Inflammatory macrophage (primary cell): Measurements from ENCODE around the gene PDIA4.
"Not testable (repeated sequence)": the region's sequence is repeated elsewhere in the genome, so short reads cannot be mapped to it uniquely, and the experiment has no call there.

Experiments used
- DNase-seq, 2 donors: peaks; one replicate each; pipeline ENCODE4 v3.0.0-alpha.2; 2020 to 2022
- total RNA-seq, 18 experiments: gene quantifications; one replicate each; lab custom pipeline; 2026; ENCODE audit warnings: mixed read lengths in 6 of 18, inconsistent platforms in 2 of 18; lab: John Stamatoyannopoulos, UW

Gene PDIA4, protein sequence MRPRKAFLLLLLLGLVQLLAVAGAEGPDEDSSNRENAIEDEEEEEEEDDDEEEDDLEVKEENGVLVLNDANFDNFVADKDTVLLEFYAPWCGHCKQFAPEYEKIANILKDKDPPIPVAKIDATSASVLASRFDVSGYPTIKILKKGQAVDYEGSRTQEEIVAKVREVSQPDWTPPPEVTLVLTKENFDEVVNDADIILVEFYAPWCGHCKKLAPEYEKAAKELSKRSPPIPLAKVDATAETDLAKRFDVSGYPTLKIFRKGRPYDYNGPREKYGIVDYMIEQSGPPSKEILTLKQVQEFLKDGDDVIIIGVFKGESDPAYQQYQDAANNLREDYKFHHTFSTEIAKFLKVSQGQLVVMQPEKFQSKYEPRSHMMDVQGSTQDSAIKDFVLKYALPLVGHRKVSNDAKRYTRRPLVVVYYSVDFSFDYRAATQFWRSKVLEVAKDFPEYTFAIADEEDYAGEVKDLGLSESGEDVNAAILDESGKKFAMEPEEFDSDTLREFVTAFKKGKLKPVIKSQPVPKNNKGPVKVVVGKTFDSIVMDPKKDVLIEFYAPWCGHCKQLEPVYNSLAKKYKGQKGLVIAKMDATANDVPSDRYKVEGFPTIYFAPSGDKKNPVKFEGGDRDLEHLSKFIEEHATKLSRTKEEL
- total RNA-seq, result 169 to 469 (median 314) reads per million in 18 experiments

DNA sequence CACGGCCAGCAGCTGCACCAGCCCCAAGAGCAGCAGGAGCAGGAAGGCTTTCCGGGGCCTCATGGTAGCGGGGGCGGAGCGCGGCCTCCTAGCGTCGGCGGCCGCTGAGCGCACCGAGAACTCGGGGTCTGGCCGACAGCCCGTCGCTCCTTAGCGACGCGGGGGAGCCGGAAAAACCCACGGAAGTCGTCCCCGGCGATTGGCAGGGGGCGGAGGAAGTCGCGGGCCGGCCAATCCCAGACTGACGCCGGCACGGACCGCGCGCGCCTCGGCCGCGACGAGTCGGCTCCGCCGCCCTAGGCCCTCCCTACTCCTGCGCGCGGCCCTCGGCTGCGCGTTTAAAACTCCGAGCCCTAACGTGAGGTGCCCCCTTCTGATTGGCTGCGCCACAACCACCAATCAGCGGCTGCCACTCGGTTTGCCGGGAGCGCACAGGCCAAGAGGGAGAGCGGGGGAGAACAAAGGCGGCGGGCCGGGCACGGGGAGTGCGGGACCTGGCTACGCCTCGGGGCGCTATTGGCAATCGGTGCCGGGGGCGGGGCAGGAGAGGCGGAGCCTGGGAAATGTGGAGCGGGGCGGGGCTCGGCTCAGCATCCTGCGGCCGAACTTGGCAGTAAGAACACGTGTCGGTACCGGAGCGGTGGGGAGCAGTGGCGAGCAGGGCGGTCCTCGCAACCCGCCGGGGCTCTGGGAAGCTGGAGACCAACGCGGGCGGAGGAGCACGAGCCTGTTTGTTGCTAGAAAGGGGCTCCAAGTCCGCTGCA is at the start of gene PDIA4:
Gene PDIA4, minus strand, starts transcription at position 160 of the 764 bp plus-strand sequence. Its CDS starts 97 bp downstream, at position 63.
- peak; percentile 100 for DNase-seq

DNA sequence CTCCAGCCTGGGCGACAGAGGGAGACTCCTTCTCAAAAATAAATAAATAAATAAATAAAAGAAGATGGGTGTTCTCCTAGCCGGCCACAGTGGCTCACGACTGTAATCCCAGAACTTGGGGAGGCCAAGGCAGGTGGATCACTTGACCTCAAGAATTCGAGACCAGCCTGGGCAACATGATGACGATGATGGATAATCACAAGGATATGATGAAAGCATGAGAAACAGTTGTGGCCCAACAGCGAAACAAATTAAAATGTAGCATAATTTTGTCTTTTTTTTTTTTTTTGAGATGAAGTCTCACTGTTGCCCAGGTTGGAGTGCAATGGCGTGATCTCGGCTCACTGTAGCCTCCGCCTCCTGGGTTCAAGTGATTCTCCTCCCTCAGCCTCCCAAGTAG is 49.3 kb upstream of the PDIA4 start:
- no peak for DNase-seq

DNA sequence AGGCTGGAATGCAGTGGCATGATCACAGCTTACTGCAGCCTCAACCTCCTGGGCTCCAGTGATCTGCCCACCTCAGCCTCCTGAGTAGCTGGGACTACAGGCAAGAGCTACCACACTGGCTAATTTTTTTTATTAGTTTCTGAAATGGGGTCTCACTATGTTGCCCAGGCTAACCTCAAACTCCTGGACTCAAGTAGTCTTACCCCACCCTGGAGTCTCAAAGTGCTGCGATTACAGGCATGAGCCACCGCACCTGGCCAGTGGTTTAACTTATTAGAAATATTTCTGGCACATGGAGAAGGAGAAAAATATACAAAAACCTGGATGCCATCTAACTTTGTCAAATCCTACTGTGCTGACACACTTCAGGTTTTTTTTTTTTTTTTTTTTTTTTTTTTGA is 47.0 kb upstream of the PDIA4 start:
- DNase-seq, result no peak

DNA sequence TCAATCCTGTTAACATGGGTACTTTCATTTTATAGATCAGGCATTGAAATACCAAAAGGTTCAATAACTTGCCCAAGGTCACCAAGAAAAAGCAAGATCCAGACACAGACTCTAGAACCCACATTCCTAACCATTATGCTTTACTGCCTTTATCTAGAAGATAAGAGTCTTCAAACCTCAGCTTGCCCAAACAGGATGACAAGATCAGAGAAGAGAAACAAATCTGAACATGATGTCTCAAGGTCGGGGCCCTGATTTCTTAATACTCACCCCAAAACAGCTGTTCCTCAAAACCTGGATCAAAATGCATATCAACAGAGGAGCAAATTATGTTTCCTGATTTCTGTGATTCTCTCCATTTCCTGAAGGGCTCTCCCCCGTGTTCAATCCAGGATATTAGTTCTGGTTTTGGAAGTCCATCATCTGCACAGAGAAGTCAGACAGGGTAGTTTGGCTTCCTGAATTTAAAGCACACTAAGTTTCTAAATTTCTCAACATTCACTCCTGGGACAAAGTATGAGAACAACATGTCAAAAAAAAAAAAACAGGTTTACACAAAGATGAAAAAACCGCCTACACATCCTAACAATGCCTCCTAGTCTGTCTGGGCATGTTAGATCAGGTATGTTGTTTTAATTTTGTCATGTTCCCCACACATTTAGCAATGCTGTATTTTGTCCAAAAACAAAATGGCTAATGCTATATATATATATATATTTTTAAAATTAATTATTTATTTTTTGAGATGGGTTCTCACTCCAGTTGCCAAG is 46.0 kb upstream of the PDIA4 start:
- DNase-seq, result peak in 1 of 2 donors; percentile 13

DNA sequence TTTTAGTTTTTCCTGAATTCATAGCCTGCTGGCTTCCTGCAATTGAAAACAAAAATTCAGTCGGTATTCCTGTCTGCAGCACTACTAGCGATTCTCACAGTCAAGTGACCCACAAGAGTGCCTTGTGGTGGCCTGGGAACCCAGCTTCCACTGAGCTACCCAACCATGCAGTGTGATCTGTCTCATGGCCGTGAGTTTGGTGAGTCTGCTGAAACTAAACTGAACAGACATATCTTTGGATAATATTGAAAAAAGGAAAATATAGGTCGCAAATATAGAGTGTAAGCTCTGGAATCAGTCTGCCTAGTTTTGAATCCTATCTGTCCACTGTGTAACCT is 44.1 kb upstream of the PDIA4 start:
- no peak for DNase-seq

DNA sequence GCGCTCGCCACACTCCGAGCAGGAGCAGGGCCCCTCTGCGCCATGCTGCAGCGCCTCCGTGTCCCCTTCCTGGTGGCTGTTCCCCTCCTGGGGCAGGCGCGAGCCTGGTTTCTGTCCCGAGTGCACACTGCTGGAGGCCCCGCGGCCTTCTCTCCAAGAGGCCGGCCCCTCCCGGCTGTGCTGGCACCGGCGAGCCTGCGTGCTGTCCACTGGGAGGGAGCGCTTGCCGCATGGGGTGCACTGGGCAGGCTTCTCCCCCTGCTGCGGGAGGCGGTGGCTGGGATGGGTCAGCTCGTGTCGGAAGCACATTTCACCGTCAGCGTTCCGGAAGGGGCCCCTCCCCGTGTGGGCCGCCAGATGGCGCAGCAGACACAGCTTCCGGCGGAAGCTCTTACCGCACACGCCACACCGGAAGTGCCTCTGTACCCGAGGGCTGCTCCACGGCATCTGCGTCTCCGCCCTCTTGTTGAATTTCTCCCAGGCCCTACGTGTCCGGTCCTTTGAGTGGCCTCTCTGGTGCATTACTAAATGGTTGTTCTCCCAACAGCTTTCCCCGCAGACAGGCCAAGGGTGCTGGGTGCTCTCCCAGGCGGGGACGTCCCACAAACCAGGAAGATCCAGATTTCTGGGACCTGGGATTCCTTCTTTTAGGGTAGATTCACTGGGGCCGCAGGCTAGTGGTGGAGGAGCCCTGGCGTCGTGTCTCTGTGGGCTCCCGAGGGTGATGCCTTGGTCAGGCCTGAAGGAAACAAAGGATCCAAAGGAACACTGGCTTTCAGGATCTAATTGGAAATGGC is 43.5 kb upstream of the PDIA4 start:
- DNase-seq, result peak; percentile 58 to 66

DNA sequence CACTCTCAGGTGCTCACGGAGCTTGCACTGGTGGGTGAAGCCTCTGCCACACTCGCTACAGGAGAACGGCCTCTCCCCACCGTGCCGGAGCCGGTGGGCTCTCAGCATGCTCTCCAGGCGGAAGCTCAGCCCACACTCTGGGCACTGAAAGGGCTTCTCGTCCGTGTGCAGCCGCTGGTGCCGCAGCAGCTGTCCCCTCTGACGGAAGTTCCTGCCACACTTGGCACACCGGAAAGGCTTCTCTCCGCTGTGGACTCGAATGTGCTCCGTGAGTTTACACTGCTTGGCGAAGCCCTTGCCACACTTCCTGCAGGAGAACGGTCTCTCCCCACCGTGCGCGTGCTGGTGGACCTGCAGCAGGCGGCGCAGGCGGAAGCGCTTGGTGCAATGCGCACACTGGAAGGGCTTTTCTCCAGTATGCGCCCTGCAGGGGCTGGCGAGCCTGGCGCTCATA is 42.9 kb upstream of the PDIA4 start:
- DNase-seq, result peak in 1 of 2 donors; percentile 9

DNA sequence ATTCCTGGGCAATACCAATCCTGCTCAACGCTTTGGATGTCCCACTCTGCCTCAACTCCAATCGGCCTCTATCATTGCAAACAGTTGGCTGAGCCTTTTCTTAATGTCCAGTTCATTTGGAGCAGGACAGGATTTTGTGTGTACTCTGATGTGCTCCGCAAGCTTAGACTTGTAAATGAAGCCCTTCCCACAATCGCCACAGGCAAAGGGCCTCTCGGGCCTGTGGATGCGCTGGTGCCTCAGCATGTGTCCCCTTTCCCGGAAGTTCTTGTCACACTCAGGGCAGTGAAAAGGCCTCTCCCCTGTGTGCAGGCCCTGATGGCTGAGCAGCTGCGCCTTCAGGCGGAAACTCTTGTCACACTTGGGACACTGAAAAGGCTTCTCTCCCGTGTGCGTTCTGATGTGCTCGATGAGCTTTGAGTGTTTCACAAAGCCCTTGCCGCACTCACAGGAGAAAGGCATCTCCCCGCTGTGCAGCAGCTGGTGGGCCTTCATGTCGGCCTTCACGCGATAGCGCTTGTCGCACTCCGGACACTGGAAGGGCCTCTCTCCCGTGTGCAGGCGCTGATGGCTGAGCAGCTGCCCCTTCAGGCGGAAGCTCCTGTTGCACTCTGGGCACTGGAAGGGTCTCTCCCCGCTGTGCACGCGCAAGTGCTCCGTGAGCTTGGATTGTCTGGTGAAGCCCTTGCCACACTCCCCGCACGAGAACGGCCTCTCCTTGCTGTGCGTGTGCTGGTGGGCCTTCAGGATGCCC is 42.2 kb upstream of the PDIA4 start:
- no peak for DNase-seq

DNA sequence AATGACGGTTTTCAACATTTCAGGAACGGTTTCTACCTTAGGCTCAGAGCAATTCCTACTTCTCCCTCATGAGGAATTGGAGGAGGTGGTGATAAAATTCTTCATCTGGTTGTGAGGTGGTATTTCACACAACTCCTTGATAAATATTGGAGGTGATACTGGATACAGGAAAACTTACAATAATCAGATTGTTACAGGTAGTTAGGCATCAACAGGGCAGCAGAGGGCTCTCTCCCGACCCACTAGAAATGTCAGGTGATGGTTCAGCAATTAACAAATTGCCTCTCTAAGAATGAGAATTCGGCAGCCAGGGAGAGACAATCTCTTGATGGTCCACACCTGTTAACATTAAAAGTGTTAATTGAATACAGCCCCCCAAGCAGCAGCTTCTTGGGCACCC is 39.6 kb upstream of the PDIA4 start:
- DNase-seq, result no peak

DNA sequence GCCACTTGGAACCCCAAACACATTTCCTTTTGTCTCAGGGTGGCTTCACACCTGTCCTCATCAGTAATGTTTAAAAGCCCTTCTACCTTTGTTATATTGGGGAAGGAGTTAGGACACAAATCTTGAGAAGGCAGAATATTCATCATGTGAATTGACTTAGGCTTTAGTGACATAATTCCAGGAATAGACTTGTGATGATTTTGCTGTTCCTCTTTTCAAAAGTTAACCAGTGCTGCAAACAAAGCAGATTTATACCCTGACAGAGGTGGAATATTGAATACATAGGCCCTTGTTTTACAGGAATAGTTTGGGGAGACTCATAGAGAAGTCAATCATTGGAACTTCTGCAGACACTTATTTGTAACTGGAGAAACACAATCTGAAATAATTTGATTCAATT is 35.2 kb upstream of the PDIA4 start:
- DNase-seq, result peak; percentile 42 to 60

DNA sequence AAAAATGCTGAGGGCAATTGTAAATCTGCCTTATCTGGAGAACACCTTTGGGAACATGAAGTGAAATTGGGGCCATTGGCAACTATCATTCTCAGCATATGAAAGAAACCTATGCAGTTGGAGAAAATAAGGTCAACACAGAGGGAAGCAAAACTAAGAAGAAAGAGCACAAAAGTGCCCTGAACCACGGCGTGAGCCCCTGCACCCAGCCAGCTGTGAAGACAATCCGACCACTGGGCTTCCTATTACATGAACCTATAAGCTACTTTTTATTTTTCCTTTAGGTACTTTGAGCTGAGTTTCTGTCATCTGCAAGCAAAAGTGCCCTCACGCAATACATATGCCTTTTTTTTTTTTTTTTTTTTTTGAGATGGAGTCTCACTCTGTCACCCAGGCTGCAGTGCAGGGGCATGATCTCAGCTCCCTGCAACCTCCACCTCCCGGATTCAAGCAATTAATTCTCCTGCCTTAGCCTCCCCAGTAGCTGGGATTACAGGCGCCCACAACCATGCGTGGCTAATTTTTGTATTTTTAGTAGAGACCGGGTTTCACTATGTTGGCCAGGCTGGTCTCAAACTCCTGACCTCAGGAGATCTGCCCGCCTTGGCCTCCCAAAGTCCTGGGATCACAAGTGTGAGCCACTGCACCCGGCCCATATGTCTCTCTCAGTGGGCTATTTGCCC is 34.1 kb upstream of the PDIA4 start:
- DNase-seq, result not testable (repeated sequence)

DNA sequence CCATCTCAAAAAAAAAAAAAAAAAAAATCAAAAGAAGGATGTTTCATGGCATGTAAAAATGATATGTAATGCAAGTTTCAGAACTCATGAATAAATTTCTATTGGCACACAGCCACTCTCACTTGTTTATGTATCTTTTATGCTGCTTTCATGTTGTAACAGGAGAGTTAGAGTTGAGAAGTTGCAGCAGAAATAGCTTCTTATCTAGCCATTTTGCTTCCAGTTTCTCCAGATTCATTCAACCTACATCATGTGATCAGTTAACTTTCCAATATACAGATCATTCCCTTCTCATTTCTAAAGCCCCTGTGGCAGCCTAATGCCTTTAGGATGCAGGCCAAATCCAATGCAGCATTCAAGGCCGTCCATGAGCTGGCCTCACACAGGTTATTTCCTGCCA is 31.9 kb upstream of the PDIA4 start:
- no peak for DNase-seq

DNA sequence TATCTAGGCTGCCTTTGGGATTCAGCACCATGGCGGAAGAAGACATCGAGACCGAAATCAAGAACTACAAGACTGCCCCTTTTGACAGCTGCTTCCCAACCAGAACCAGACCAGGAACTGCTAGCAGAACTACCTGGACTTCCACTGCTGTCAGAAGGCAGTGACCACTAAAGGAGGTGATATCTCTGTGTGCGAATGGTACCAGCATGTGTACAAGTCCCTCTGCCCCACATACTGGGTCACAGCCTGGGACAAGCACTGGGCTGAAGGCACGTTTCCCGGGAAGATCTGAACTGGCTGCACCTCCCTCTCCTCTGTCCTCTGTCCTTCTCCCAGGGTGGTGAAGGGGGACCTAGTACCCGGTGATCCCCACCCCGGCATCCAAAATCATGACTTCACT is 25.6 kb upstream of the PDIA4 start:
- no peak for DNase-seq

DNA sequence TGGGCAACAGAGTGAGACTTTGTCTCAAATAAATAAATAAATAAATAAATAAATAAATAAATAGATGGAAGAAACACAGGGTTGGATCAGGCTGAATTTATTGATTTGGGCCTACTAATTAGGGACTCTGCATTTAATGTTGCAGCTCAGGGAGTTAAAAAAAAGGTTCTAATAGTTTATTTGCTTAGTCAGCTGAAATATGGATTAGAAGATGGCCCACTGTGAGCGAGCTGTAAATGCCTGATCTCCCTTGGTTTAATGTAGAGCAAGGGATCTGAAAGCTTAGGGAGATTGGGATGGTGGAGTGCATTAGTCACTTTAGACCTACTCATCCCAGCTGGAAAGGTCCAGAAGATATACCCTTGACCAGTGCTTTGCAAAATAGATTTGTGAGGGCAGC is 25.1 kb upstream of the PDIA4 start:
- DNase-seq, result no peak

DNA sequence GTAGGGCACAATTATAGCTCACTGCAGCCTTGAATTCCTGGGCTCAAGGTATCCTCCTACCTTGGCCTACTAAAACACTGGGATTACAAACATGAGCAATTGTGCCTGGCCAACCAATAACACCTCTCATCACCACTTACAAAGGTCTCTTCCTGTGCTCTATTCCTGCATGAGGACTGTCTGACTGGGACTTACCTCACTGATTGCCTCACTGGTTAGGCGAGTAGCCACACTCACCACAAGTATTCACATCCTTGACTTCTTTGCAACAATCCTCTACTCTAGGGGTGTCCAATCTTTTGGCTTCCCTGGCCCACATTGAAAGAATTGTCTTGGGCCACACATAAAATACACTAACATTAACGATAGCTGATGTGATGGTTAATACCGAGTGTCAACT is 22.6 kb upstream of the PDIA4 start:
- no peak for DNase-seq

DNA sequence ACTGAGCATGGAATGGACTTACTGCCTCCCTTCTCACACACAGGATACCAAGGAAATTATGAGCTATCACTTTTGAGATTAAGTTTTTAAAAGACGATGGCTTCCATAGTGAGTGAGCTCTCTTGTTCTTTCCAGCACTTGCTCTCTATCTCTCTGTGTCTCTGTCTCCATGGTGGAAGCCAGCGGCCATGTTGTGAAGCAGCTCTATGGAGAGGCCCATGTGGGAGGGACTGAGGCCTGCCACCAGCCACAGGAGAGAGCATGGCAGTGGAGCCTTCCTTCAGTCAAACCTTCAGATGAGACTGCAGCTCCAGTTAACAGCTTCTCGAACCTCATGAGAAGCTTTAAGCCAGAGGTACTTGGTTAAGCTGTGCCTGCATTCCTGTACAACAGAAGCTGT is 20.5 kb upstream of the PDIA4 start:
- DNase-seq, result no peak

DNA sequence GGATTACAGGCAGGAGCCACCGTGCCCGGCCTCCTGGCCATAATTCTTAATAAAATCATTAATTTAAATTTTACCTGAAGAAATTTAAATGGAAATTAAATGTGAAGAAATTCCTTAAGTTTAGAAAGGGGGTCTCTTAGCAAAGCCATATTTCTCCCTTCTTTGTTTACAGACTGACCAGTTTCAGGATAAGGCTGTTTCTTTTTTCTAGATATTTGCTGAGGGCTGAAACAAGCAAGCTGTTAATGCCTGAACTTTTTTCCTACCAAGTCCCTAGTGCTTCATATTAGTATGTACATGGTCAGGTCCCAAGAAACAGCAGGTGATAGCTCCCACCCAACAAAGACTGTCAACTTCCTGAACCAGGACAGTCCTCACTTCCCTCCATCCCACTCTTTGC is 18.1 kb upstream of the PDIA4 start:
- no peak for DNase-seq

DNA sequence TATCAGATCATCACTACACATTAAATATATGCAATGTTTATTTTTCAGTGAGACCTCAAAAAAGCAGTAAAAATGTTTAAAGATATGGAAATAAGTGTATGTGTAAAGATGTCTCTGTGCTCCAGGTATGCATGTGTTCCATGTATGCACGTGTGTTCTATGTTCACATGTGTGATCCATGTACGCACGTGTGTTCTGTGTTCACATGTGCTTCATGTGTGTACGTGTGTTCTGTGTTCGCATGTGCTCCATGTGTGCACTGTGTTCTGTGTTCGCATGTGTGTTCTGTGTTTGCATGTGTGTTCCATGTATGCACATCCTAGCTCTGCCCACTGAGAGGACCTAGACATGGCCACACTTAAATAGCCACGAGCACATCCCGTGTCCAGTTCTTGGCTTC is 15.6 kb upstream of the PDIA4 start:
- no peak for DNase-seq

DNA sequence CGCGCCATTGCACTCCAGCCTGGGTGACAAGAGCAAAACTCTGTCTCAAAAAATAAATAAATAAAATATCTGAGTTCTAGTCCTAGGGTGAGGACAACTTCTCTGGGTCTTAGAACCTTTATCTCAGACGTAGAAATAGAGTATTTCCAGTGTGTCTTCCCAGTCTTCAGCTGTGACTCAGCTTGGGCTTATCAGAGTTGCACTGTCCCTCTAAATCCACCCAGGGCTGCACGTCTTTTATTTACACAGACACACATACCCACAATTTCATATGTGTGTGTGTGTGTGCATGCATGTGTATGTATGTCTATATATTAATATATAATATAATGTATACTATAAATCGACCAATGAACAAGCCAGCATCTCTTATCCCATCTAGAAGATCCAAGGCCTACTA is 13.0 kb upstream of the PDIA4 start:
- no peak for DNase-seq

DNA sequence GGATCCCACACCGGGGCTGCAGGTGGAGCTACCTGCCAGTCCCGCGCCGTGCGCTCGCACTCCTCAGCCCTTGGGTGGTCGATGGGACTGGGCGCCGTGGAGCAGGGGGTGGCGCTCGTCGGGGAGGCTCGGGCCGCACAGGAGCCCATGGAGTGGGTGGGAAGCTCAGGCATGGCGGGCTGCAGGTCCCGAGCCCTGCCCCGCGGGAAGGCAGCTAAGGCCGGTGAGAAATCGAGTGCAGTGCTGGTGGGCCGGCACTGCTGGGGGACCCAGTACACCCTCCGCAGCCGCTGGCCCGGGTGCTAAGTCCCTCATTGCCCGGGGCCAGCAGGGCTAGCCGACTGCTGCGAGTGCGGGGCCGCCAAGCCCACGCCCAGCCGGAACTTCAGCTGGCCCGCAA is 10.3 kb upstream of the PDIA4 start:
- not testable (repeated sequence) for DNase-seq
